GM21619 (cell line): ENCODE data around the gene TBC1D24.
"Not testable (repeated sequence)": the region's sequence is repeated elsewhere in the genome, so short reads cannot be mapped to it uniquely, and the experiment has no call there.

Experiments
- ATAC-seq: cut with Tn5 transposase; IDR thresholded peaks from one replicate; pipeline ENCODE4 v1.9.1; 2021; ENCODE audit not compliant: unreplicated experiment

Gene TBC1D24

GRCh38 chr16:2474877-2475412 is at the start of gene TBC1D24:
Gene TBC1D24, plus strand, starts transcription at chr16:2475127. Its CDS starts 21,022 bp downstream, at chr16:2496149.
- ATAC-seq, result peak; percentile 52

GRCh38 chr16:2425825-2426430 is 49.0 kb upstream of the TBC1D24 start:
- no peak for ATAC-seq

GRCh38 chr16:2426941-2427361 is 48.0 kb upstream of the TBC1D24 start:
- no peak for ATAC-seq

- ATAC-seq, result no peak
Observed at GRCh38 chr16:2427526-2427925, 47.4 kb upstream of the TBC1D24 start.

- peak; percentile 26 for ATAC-seq
Observed at GRCh38 chr16:2428051-2428783, 46.7 kb upstream of the TBC1D24 start.

GRCh38 chr16:2428784-2429033 is 46.2 kb upstream of the TBC1D24 start:
- ATAC-seq, result peak; percentile 8

GRCh38 chr16:2429034-2429770 is 45.7 kb upstream of the TBC1D24 start, which contains the start of gene CCNF:
Gene CCNF, plus strand, starts transcription at chr16:2429447. Its CDS starts 35 bp downstream, at chr16:2429482.
- ATAC-seq, result peak; percentile 76

- peak; percentile 3 for ATAC-seq
Observed at GRCh38 chr16:2429771-2430663, 44.9 kb upstream of the TBC1D24 start.

GRCh38 chr16:2432286-2432685 is 42.6 kb upstream of the TBC1D24 start:
- ATAC-seq, result no peak

GRCh38 chr16:2432801-2433505 is 42.0 kb upstream of the TBC1D24 start:
- ATAC-seq, result no peak

GRCh38 chr16:2435236-2435635 is 39.7 kb upstream of the TBC1D24 start:
- not testable (repeated sequence) for ATAC-seq

GRCh38 chr16:2436110-2436509 is 38.8 kb upstream of the TBC1D24 start:
- no peak for ATAC-seq

GRCh38 chr16:2437032-2437790 is 37.7 kb upstream of the TBC1D24 start:
- no peak for ATAC-seq

- ATAC-seq, result no peak
Observed at GRCh38 chr16:2438121-2438520, 36.8 kb upstream of the TBC1D24 start.

- ATAC-seq, result no peak
Observed at GRCh38 chr16:2439598-2439997, 35.3 kb upstream of the TBC1D24 start.

- ATAC-seq, result not testable (repeated sequence)
Observed at GRCh38 chr16:2441143-2441804, 33.7 kb upstream of the TBC1D24 start.

GRCh38 chr16:2443555-2443954 is 31.4 kb upstream of the TBC1D24 start:
- no peak for ATAC-seq

- ATAC-seq, result no peak
Observed at GRCh38 chr16:2447920-2448583, 26.9 kb upstream of the TBC1D24 start.
